Fibroblast of lung (primary cell): ENCODE data around the gene WWP2.

ENCODE experiments used
- EZH2 ChIP-seq: IDR thresholded peaks from 2 replicates; pipeline ENCODE4 v1.5.1; 2012; ENCODE audit warnings: low read length, control low read depth, mild to moderate bottlenecking; ENCODE audit errors: missing control alignments
- TF ChIP-seq, protein P1 (sequence below), 2 donors: IDR thresholded peaks in 1 of 2; conservative IDR thresholded peaks in 1 of 2; 1 replicate in 1 of 2; 2 replicates in 1 of 2; pipeline ENCODE4 v1.5.1; 2011 to 2012; ENCODE audit warnings: low read length in 2 of 2, control low read depth in 1 of 2, inconsistent platforms in 1 of 2, low read depth in 1 of 2, mild to moderate bottlenecking in 1 of 2

DNA sequence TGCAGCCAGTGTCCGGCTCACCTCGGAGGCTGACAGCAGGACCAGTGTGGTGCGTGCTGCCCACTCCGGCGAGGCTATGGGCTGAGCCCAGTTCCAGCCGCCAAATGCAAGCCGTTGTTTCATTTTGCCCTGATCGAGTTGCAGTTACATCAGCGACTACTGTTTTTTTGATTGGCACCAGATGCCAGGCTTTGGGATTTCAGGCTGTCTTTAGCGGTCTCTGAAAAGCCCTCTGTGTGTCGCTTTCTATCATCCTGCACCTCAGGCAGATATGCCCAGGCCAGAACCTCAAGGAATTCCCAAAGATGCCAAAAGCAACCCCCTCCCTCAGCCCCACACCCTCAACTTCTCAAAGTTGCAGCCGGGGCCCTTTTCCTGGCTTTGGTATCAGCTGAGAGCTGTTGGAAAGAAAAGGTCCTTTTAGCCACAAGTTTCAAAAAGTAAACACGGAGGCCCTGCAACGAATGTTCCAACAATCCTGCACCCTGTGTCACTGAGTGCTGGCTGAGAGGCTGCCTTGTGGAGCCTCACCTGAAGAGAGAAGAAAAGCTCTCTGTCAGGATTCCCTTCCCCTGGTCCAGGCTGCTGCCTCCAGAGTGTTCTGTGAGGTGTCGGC lies 58.9 kb downstream of the WWP2 start:
- TF ChIP-seq, protein P1, sequence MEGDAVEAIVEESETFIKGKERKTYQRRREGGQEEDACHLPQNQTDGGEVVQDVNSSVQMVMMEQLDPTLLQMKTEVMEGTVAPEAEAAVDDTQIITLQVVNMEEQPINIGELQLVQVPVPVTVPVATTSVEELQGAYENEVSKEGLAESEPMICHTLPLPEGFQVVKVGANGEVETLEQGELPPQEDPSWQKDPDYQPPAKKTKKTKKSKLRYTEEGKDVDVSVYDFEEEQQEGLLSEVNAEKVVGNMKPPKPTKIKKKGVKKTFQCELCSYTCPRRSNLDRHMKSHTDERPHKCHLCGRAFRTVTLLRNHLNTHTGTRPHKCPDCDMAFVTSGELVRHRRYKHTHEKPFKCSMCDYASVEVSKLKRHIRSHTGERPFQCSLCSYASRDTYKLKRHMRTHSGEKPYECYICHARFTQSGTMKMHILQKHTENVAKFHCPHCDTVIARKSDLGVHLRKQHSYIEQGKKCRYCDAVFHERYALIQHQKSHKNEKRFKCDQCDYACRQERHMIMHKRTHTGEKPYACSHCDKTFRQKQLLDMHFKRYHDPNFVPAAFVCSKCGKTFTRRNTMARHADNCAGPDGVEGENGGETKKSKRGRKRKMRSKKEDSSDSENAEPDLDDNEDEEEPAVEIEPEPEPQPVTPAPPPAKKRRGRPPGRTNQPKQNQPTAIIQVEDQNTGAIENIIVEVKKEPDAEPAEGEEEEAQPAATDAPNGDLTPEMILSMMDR (conservative IDR thresholded peaks at IDR 0.05 in 1 of 2, IDR thresholded peaks at IDR 0.05 in 1 of 2; ENCODE audit: low read depth in 1 of 2, low read length in 2 of 2): no peak
- TF ChIP-seq EZH2: no peak
